UCSD-AML1 (cell line): ENCODE data around the gene MAP4K5.

Source experiments
- DNase-seq: peaks from one replicate; lab custom pipeline; 2025; ENCODE audit not compliant: unreplicated experiment; lab: John Stamatoyannopoulos, UW

Gene MAP4K5

DNA sequence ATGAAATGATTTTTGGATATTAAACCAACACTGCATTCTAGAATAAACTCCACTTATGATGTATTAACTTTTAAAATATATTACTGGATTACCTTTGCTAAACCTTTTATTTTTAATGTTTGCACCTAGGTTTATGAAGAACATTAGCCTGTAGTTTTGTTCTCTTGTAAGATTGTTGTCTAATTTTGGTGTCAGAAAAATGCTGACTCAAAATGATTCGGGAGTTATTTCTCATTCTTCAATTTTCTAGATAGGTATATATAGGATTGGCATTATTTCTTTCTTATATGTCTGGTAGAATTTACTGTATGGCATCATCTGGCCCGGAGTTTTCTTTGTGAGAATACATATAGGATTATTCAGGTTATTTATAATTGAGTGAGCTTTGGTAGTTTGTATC is 54.6 kb downstream of the MAP4K5 start:
- no peak for DNase-seq

GRCh38 chr14:50476134-50476533 is 56.2 kb downstream of the MAP4K5 start:
- no peak for DNase-seq

GRCh38 chr14:50475460-50475859 is 56.9 kb downstream of the MAP4K5 start:
- no peak for DNase-seq

DNA sequence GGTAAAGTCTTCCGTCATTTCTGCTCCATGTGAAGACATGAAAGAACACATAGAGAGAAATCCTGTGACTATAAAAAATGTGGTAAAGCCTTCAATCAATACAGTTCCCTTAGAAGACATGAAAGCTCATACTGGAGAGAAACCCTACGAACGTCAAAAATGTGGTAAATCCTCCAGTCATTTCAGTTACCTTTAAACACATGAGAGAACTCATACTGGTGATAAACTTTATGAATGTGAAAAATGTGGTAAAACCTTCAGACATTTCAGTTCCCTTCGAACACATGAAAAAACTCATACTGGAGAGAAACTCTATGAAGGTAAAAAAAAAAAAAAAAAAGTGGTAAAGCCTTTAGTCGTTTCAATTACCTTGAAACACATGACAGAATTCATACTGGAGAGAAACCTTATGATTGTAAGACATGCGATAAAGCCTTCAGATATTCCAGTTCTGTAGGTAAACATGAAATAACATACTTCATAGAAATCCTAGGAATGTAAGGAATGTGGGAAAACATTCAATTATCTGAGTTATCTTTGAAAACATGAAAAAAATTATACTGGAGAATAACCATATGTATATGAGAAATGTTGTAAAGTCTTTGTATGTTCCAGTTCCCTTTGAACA is 60.4 kb downstream of the MAP4K5 start:
- no peak for DNase-seq

DNA sequence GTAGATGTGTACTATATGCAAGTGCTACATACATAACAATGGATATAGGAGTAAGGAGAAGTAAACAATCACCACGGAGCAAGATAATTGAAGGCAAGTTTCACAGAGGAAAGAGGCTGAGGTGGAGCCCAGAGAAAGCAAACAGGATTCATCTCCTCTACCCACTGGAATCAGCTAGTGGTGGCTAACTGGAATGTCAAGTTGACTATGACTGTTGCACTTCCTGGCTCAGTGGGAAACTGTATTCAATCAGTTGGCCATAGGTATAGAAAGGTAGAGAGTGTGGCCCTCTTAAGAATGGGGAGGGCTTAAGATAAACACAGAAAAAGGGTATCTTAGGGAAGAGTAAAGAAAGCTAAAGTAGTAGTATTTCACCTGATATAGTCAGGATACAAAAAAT is 62.4 kb downstream of the MAP4K5 start:
- DNase-seq: no peak

DNA sequence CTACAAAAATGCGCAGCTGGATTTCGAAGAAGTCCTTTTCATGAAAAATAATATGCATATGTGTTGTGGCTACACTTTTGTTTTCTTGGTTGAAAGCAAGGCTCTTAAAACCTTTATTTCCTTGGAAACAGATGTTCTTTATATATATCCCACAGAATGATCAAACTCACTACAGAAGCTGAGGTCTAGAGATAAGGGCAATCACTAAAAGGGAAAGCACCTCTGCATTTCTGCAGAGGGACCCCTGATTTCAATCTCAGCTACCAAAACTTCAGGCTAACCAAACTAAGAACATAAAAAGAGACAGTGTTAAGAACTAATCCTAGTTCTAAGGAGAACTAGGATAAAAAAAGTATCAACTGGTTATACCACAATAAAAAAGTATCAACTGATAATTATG is 70.3 kb downstream of the MAP4K5 start:
- no peak for DNase-seq

GRCh38 chr14:50453869-50454268 is 78.5 kb downstream of the MAP4K5 start:
- no peak for DNase-seq

DNA sequence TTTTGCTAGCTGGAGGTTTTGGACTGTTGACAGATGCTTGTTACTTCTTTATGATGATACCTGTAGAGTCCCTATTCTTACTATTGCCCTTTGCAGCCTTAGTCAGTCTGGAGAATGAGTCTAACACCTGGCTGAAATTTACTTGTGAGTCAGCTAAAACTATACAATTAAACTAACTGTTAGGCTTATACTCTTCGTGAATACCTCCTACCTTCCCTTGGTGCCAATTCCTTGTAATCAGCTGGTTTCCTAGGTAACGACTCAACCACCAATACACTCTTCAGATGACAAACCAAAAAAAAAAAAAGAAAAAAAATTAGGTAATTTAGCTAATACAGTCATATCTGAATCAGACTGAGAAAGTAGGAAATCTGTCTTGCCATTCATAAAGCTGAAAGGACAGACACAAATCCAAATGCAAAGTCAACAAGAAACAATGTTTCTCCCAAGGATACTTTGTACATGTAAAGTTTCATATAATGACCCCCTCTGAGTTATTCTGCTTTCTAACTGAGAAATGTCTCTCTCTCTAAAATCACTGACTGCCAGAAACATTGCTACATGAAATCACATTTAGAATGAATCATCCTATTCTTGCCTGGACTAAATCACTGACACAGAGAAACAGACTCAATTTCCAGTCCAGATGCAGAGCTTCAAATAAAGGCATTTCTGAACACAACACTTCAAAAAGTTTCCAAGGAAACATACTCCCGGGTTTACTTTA is 79.2 kb downstream of the MAP4K5 start:
- no peak for DNase-seq

DNA sequence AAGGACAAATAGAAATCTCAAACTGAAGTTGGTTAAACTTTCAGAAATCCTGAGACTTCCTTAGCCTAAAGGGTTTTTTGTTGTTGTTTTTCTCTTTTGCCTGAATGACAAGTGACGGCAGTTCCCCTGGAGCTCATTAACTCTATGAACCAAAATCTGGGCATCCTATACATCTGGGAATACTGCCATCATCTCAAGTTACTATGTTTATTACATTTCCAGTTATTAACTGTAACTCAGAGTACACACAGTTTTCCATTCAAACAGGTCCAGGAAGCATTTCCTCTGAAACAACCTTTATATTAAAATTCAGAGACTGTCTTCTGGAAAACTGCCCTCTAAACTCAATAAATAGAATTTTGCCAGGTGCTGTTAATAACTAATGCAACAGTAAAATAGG is 80.1 kb downstream of the MAP4K5 start:
- DNase-seq: no peak

DNA sequence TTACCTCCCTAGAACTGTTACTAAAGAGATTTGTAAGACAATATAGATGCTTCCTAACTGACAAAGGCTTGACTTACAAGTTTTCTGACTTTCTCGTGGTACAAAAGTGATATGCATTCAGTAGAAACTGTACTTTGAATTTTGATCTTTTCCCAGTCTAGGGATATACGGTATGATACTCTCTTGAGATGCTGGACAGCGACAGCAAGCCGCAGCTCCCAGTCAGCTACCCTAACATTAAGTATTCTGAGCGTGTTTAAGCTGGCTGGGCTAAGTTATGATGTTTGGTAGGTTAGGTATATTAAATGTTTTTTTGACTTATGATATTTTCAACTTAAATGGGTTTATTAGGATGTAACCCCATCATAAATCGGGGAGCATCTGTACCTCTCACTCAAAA is 80.5 kb downstream of the MAP4K5 start:
- DNase-seq: no peak

DNA sequence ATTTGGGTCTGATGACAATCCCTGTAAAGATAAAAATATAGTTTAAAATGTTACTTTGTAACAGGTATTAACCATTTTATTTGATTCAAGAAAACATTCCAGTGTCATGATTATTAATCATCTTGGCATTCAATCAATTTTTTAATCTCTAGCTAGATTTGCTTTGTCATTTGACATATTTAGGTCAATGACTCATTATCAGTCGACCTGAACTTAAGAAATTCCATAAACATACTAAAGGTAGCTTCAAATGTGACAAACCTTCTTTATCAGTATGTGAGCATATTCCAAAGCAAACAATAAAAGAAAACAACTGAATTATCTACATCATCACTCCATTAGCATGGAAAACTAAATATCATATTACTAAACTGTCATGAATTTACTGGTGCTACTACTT is 84.9 kb downstream of the MAP4K5 start:
- DNase-seq: no peak

- no peak for DNase-seq
These were observed 97.8 kb downstream of the MAP4K5 start for GRCh38 chr14:50434528-50434927.

DNA sequence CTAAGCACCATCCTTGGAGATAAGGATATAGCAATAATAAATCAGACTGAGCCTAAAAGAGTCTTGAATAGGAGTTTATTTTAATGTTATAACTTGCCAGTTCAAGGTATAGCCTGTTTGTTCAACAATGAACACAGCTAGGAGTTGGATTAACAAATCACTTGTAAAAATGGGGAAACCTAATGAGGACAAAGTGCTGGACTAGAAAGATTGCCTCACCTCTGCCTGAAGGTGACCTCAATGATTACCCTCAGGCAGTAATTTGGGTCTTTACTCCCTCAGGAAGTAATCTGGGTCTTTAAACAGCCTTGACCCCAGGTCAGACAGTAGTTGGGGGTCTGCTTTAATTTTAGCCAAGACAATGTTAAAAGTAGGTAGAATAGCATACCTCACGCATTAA is 100.2 kb downstream of the MAP4K5 start:
- DNase-seq: no peak

DNA sequence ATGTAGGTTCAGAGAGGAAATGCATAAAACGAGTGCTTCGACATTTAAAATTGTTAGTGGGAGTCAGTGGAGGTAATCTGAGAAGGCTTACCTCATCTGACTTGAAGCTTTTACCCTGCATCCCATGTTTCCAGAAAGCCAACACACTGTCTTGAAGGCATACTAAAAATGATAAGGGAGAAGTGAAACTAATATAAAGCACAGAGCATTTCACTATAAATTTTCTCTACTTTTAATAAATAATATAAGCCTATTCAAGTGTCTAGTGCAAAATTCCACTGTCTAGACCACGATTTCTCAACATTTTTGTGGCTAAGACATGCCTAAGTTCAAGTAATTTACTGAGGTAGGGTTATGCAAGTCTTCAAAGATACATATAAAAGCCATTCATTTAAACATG is 106.6 kb downstream of the MAP4K5 start:
- DNase-seq: no peak

- DNase-seq: no peak
These were observed 107.3 kb downstream of the MAP4K5 start for GRCh38 chr14:50425105-50425504.

- no peak for DNase-seq
These were observed 108.8 kb downstream of the MAP4K5 start for GRCh38 chr14:50423529-50423928.

- DNase-seq: no peak
These were observed 110.9 kb downstream of the MAP4K5 start for GRCh38 chr14:50421499-50421898.

- DNase-seq: no peak
These were observed 114.5 kb downstream of the MAP4K5 start for GRCh38 chr14:50417853-50418252.

DNA sequence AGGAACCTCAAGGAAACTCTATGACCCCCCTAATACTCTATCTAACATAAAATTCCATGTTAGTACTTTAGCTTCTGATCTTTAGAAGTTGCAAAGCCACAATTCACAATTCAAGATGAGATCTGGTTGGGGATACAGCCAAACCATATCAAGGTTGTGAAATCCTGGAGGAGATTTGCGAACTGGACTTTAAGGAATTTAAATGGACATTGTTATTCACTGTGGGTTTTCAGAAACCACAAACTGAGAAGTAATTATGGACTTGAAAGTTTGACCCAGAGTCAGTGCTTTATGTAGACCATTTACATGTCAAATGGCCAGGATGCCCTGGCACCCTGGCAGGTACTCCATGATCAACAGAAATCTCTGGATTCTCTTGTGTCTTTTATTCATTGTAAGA is 121.4 kb downstream of the MAP4K5 start:
- DNase-seq: no peak

- no peak for DNase-seq
These were observed 122.3 kb downstream of the MAP4K5 start for GRCh38 chr14:50410071-50410470.

DNA sequence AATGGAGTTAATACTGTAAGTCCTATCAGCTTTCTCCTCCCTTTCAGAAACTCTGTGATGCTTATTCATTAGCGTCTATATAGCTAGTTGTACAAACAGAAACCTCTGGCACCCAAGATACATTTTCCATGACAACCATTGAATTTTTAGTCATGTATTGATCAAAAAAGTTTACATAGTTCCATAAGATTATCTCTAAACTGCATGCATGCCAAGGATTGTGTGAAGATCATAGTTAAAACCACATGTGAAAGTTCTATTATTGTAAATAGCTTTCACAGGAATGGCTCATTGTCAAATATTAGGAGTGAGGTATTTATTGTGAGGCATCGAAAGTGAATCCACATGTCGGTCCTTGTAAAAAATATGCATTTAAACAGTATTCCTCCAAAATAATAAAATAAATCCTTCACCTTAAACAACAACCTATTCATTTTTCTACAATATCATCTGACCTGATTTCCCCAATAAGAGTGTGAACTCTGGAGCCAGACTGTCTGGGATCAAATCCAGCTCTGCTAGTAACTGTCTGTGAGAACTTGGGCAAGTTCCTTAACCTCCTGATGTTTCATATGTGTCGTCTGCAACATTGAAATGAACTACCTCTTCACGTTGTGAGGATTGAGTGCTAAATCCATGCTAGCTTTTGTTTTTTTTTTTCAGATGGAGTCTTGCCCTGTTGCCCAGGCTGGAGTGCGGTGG is 125.1 kb downstream of the MAP4K5 start:
- DNase-seq: no peak

GRCh38 chr14:50403419-50403818 is 128.9 kb downstream of the MAP4K5 start:
- no peak for DNase-seq
